Cardiac fibroblast (primary cell): Measurements from ENCODE around the gene SNORC.

Experiments
- DNase-seq, 2 donors: peaks; one replicate each; pipeline versions ENCODE4 v3.0.0 to v3.0.0-alpha.2; 2010; ENCODE audit warnings: low read depth in 2 of 2
- H3K4me3 ChIP-seq, 2 donors: replicated peaks in 1 of 2; 1 replicate in 1 of 2; 2 replicates in 1 of 2; pipeline ENCODE4 v1.5.1; 2011; ENCODE audit warnings: low read depth in 2 of 2, low read length in 2 of 2, mild to moderate bottlenecking in 2 of 2, moderate library complexity in 1 of 2
- CTCF ChIP-seq: IDR thresholded peaks from one replicate; pipeline ENCODE4 v1.5.1; 2011; ENCODE audit warnings: low read depth, mild to moderate bottlenecking, low read length, inconsistent platforms

The SNORC gene

DNA sequence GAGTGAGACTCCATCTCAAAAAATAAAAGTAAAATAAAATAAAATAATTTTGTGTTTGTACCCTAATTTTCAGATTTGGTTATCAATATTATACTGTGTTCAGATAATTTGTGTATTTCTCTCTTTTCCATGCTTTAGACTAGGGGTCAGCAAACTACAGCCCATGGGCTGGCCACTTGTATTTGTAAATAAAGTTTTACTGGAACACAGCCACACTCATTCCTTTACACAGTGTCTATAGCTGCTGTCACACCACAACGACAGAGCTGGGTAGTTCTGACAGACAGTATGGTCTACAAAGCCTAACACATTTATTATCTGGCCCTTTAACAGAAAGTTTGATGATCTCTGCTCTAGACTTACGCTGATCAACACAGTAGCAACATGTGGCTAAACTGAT is 43.8 kb downstream of the SNORC start:
- no peak for TF ChIP-seq CTCF
- H3K4me3 ChIP-seq = no peak overlapping the region
- DNase-seq = no peak

DNA sequence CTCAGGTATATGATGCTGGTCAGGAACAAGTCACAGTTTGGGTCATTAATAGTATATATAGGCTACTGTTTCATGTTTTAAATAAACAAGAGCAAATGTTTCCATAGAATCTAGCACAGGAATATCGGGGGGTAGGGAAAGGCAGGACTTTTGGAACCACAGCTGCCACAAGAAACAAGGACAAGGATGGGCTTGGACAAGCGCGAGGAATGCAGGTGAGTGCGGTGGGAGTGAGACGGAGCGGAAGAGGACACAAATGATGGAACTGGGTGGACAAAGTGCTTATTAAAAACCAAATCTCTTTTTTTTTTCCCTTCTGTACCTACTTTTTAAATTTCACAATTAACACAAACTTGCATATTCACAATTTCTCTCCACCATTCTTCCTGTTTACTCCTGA is 49.1 kb downstream of the SNORC start:
- no peak for TF ChIP-seq CTCF
- DNase-seq = no peak
- H3K4me3 ChIP-seq = no peak overlapping the region

GRCh38 chr2:232920055-232920454 is 50.0 kb downstream of the SNORC start:
- DNase-seq = no peak
- H3K4me3 ChIP-seq = no peak overlapping the region
- no peak for TF ChIP-seq CTCF

DNA sequence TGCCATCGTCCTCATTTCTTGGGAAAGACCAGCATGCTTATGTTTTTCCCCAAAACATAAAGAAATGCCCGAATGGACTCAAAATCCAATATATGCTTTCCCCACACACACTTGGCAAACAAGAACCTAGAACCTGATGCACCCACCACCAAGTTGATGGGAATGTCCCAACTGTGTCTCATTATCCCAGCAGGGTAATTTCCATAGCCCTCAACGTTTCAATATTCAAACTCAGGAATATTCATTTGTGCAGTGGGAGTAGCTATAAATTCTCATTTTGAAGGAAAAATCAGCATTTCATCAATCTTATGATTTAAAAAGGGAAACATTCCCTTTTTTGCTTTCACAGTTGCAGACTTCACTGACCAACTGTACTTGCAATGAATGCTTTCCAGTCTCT is 50.7 kb downstream of the SNORC start:
- TF ChIP-seq CTCF = no peak
- H3K4me3 ChIP-seq = no peak overlapping the region
- no peak for DNase-seq

DNA sequence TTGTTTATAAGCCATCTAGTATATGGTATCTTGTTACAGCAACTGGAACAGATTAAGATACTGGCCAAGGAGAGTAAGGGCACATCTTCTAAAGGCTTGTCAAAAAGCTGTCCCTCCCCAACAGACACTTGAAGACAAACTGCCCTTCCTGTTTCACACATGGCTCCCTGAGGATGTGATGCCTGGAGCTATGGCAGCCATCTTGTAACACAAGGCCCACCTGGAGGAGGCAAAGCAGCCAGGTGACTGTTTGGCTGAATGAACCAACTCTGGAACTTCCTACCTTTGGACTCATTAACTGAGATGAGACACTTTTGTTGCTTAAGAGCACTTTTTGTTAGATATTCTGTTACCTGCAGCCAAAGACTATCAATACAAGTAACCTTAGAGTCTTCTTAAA is 54.4 kb downstream of the SNORC start:
- DNase-seq = no peak
- H3K4me3 ChIP-seq = no peak overlapping the region
- TF ChIP-seq CTCF = no peak

- no peak for TF ChIP-seq CTCF
- H3K4me3 ChIP-seq = no peak overlapping the region
- DNase-seq = no peak
Measured at GRCh38 chr2:232925153-232925820, 55.2 kb downstream of the SNORC start.

DNA sequence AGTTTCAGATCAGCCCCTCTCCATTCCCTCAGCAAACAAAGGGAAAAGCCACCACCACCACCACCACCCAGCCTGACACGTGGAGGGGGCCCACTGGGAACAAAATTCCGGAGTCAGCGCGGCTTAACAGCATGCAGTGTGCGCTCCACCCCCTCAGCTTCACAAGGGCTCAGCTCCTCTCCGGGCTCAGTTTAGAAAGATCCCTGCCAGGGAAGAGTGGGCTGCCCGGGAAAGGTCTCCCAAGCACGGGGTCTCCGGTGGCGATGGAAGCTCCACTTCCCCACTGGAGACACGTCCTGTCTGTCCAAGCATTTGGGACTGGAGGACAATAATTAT is 55.7 kb downstream of the SNORC start:
- TF ChIP-seq CTCF = no peak
- no peak for DNase-seq
- H3K4me3 ChIP-seq = no peak overlapping the region
